ENCODE results near the gene AXIN1. TPM values are rescaled to one million over a fixed set of nuclear protein-coding genes. Genes with fewer than 3 reads are reported as not detected.

The AXIN1 gene
- total and polyA plus RNA-seq, 2 of the 8 experiments (the other 6 are each of a cell fraction or from before 2014, with no cell fraction given), result 12.5 to 41.9 TPM

DNA sequence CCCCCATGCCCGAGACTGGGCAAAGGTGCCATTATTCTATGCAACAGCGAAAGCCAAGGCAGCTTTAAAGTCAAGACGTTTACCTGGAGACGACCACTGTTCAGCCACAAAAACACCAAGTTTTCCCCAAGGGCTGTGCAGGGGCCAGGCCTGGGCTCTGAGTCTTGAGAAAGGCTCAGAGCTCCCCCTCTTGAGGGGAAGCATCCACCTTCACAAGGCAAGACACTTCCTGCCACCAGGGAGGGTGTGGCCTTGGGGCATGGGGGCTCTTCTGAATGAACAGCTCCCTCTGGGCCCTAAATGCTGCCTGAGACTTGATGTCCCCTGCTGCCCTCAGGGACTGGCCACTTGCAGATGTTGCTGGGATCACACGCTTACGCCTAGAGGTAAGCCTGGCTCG, 43.0 kb downstream of the AXIN1 start:
- no peak for TF ChIP-seq KDM5A (IDR thresholded peaks at IDR 0.05; ENCODE audit: low read length)
- peak; percentile 28 to 35 for TF ChIP-seq RAD21 (IDR thresholded peaks at IDR 0.05 in 1 of 2, conservative IDR thresholded peaks at IDR 0.05 in 1 of 2; ENCODE audit: low read depth in 2 of 2, low read length in 2 of 2)
- TF ChIP-seq EP300 (IDR thresholded peaks at IDR 0.05; ENCODE audit: borderline replicate concordance in 1 of 2, low read depth in 2 of 2, low read length in 2 of 2), result no peak
- TF ChIP-seq SRF (IDR thresholded peaks at IDR 0.05; ENCODE audit: low read depth, low read length), result no peak
- no peak for TF ChIP-seq NRF1 (IDR thresholded peaks at IDR 0.05; ENCODE audit: low read depth, low read length)
- TF ChIP-seq, protein P1, sequence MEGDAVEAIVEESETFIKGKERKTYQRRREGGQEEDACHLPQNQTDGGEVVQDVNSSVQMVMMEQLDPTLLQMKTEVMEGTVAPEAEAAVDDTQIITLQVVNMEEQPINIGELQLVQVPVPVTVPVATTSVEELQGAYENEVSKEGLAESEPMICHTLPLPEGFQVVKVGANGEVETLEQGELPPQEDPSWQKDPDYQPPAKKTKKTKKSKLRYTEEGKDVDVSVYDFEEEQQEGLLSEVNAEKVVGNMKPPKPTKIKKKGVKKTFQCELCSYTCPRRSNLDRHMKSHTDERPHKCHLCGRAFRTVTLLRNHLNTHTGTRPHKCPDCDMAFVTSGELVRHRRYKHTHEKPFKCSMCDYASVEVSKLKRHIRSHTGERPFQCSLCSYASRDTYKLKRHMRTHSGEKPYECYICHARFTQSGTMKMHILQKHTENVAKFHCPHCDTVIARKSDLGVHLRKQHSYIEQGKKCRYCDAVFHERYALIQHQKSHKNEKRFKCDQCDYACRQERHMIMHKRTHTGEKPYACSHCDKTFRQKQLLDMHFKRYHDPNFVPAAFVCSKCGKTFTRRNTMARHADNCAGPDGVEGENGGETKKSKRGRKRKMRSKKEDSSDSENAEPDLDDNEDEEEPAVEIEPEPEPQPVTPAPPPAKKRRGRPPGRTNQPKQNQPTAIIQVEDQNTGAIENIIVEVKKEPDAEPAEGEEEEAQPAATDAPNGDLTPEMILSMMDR (IDR thresholded peaks at IDR 0.05; ENCODE audit: control extremely low read depth in 1 of 3, insufficient read depth in 1 of 3, low read depth in 1 of 3, low read length in 3 of 3), result peak in 1 of 3 experiments; percentile 19; a peak in 1 of 4 replicates
- Histone ChIP-seq H3K23ac (ENCODE audit: insufficient read length) (no peak overlapping the region), H3K4me3 (ENCODE audit: extremely low read depth in 1 of 4, insufficient read depth in 2 of 4, low read depth in 3 of 4, low read length in 4 of 4) (no peak overlapping the region), H2AFZ (ENCODE audit: low read length) (no peak overlapping the region), H3K4me1 (replicated peaks in 1 of 4; ENCODE audit: control insufficient read depth in 3 of 4, insufficient read depth in 4 of 4, low read length in 3 of 4) (no peaks in the 10 kb centered on the region), H3K14ac (ENCODE audit: insufficient read length) (no peak overlapping the region), H3K79me2 (ENCODE audit: control insufficient read depth in 1 of 2, insufficient read depth in 2 of 2, low read length in 2 of 2) (no peaks in the 10 kb centered on the region; a peak in 1 of 4 replicates), H2BK15ac (ENCODE audit: low read length) (no peak overlapping the region), H4K8ac (ENCODE audit: extremely low read depth, insufficient read depth, low read length) (no peak overlapping the region), H3K4ac (replicated peaks; ENCODE audit: insufficient read length, low read depth, low read length) (no peak overlapping the region), H2AK5ac (ENCODE audit: low read depth, low read length) (no peak overlapping the region), H3K23me2 (ENCODE audit: low read depth, low read length) (0 out of 2 replicates have a peak, but pooled peaks cover 2% of the 10 kb centered on the region), H2BK20ac (ENCODE audit: low read length) (no peak overlapping the region), H3K4me2 (ENCODE audit: insufficient read depth in 1 of 2, low read depth in 2 of 2, low read length in 2 of 2) (no peak overlapping the region), H3K56ac (replicated peaks; ENCODE audit: insufficient read length, low read depth, low read length) (no peak overlapping the region), H3K27ac (ENCODE audit: low read depth, low read length) (no peak overlapping the region), H2BK5ac (ENCODE audit: low read depth, low read length) (no peak overlapping the region), H3K9me3 (ENCODE audit: insufficient read depth in 2 of 2, low read depth in 1 of 2, low read length in 1 of 2) (no peaks in the 10 kb centered on the region), H3K79me1 (ENCODE audit: low read depth, low read length) (no peaks in the 10 kb centered on the region; the same call in none of the 2 replicates), H3K27me3 (replicated peaks in 1 of 4; ENCODE audit: control insufficient read depth in 3 of 4, extremely low read depth in 1 of 4, insufficient read depth in 3 of 4, low read length in 3 of 4) (no peaks in the 10 kb centered on the region), H3K18ac (ENCODE audit: extremely low read depth, low read length) (no peak overlapping the region), H4K91ac (replicated peaks; ENCODE audit: insufficient read length, low read length) (no peak overlapping the region), H3K9ac (replicated peaks in 1 of 4; ENCODE audit: extremely low read depth in 1 of 4, low read depth in 3 of 4, low read length in 3 of 4) (no peak overlapping the region), H2BK120ac (replicated peaks; ENCODE audit: low read depth, low read length) (no peak overlapping the region), H4K5ac (ENCODE audit: insufficient read length, low read depth, low read length) (no peak overlapping the region), H3K36me3 (ENCODE audit: control insufficient read depth in 2 of 4, insufficient read depth in 4 of 4, low read length in 3 of 4) (peaks cover 4 to 19% (median 16%) of the 10 kb centered on the region in 4 experiments; a peak in 7 of 8 replicates), H2BK12ac (ENCODE audit: low read depth, low read length) (no peak overlapping the region), H4K20me1 (replicated peaks in 1 of 2; ENCODE audit: control insufficient read depth in 1 of 2, insufficient read depth in 2 of 2, low read length in 2 of 2) (peaks cover 4 to 20% of the 10 kb centered on the region in 2 experiments)
- DNase-seq (ENCODE audit: low read depth in 1 of 2, low spot score in 2 of 2) (no peak), FAIRE-seq (no peak)
- CTCF ChIA-PET (ENCODE audit: partially characterized antibody), result interaction anchor here (0.6 to 6.0 kb wide), 13 partner anchors 10 to 213 kb away, joined by 3 to 46 read pairs (median 4); no protein-coding TSS in a partner anchor
- POLR2A ChIA-PET (ENCODE audit: partially characterized antibody), result interaction anchor here (0.6 to 1.3 kb wide), 2 partner anchors 24 to 46 kb away, joined by 3 read pairs; no protein-coding TSS in a partner anchor
- 83% methylated on average over 7 of the region's 7 CpGs; no CpG with 5 or more reads in 1 of the 2 experiments for WGBS, 2 experiments (ENCODE audit: extremely low coverage in 1 of 2, insufficient coverage in 1 of 2, insufficient read length in 1 of 2, insufficient replicate concordance in 2 of 2, low coverage in 1 of 2, low lambda C conversion rate in 2 of 2, missing lambda C conversion rate in 1 of 2)
